Astrocyte (in vitro differentiated cells and primary cell): ENCODE data around the gene UBE2G1.

Experiments
- CTCF ChIP-seq: IDR thresholded peaks from 2 replicates; pipeline ENCODE4 v1.5.1; 2011; ENCODE audit warnings: low read depth, mild to moderate bottlenecking, inconsistent platforms, low read length, moderate library complexity; ENCODE audit not compliant: insufficient read depth
- EZH2 ChIP-seq: IDR thresholded peaks from 2 replicates; pipeline ENCODE4 v1.6.1; 2012; ENCODE audit warnings: mild to moderate bottlenecking, low read length, inconsistent platforms; ENCODE audit not compliant: insufficient read depth

GRCh38 chr17:4263282-4264215, 102.9 kb downstream of the UBE2G1 start, which contains the start of gene ANKFY1:
- no peak for TF ChIP-seq CTCF
- TF ChIP-seq EZH2: no peak
